ENCODE results near the gene MYOM1.

Gene MYOM1

GRCh38 chr18:3219631-3220335 lies at the start of gene MYOM1:
Gene MYOM1, minus strand, starts transcription at chr18:3219968. Its CDS starts 4,745 bp downstream, at chr18:3215223.
- no peak for DNase-seq

GRCh38 chr18:3269241-3269913 lies 49.6 kb upstream of the MYOM1 start:
- peak; percentile 77 for DNase-seq

GRCh38 chr18:3268306-3268705 lies 48.5 kb upstream of the MYOM1 start:
- no peak for DNase-seq

- DNase-seq: no peak
These were observed 46.4 kb upstream of the MYOM1 start for GRCh38 chr18:3266062-3266608.

GRCh38 chr18:3265564-3266033 lies 45.8 kb upstream of the MYOM1 start:
- DNase-seq: peak; percentile 76

- peak; percentile 18 for DNase-seq
These were observed 44.6 kb upstream of the MYOM1 start for GRCh38 chr18:3264362-3264761.

GRCh38 chr18:3263132-3263700 lies 43.4 kb upstream of the MYOM1 start:
- no peak for DNase-seq

- peak; percentile 29 for DNase-seq
These were observed 42.7 kb upstream of the MYOM1 start for GRCh38 chr18:3262234-3263131.

- DNase-seq: peak; percentile 83
These were observed 41.8 kb upstream of the MYOM1 start, which contains the start of gene MYL12B for GRCh38 chr18:3261373-3262233. Gene MYL12B, plus strand, starts transcription at chr18:3262133. Its CDS starts 10,766 bp downstream, at chr18:3272899.

- no peak for DNase-seq
These were observed 41.2 kb upstream of the MYOM1 start for GRCh38 chr18:3260995-3261372.

- DNase-seq: no peak
These were observed 37.9 kb upstream of the MYOM1 start for GRCh38 chr18:3257627-3258120.

GRCh38 chr18:3256693-3257626 lies 37.2 kb upstream of the MYOM1 start:
- DNase-seq: peak; percentile 64

- DNase-seq: no peak
These were observed 35.9 kb upstream of the MYOM1 start for GRCh38 chr18:3255611-3256165.

GRCh38 chr18:3254725-3255124 lies 35.0 kb upstream of the MYOM1 start:
- DNase-seq: no peak

GRCh38 chr18:3252843-3253242 lies 33.1 kb upstream of the MYOM1 start:
- no peak for DNase-seq

GRCh38 chr18:3251963-3252277 lies 32.2 kb upstream of the MYOM1 start:
- DNase-seq: peak; percentile 86

GRCh38 chr18:3251249-3251962 lies 31.6 kb upstream of the MYOM1 start:
- DNase-seq: peak; percentile 37

GRCh38 chr18:3250237-3251107 lies 30.7 kb upstream of the MYOM1 start:
- DNase-seq: peak; percentile 89
